ENCODE data around the gene CTNNA3.

Gene CTNNA3

GRCh38 chr10:66281327-66281726 is 1414.7 kb downstream of the CTNNA3 start:
- no peak overlapping the region for H3K4me3 ChIP-seq (ENCODE audit: low read depth, low read length)

- H3K4me3 ChIP-seq (ENCODE audit: low read depth, low read length), result no peak overlapping the region
Observed at GRCh38 chr10:66277481-66277880, 1418.5 kb downstream of the CTNNA3 start.

GRCh38 chr10:66273966-66274519 is 1422.0 kb downstream of the CTNNA3 start:
- no peak overlapping the region for H3K4me3 ChIP-seq (ENCODE audit: low read depth, low read length)

GRCh38 chr10:66265398-66265797 is 1430.6 kb downstream of the CTNNA3 start:
- no peak overlapping the region for H3K4me3 ChIP-seq (ENCODE audit: low read depth, low read length)

GRCh38 chr10:66259836-66260235 is 1436.2 kb downstream of the CTNNA3 start:
- H3K4me3 ChIP-seq (ENCODE audit: low read depth, low read length), result no peak overlapping the region

GRCh38 chr10:66258693-66259092 is 1437.3 kb downstream of the CTNNA3 start:
- H3K4me3 ChIP-seq (ENCODE audit: low read depth, low read length), result no peak overlapping the region

- H3K4me3 ChIP-seq (ENCODE audit: low read depth, low read length), result no peak overlapping the region
Observed at GRCh38 chr10:66257801-66258200, 1438.2 kb downstream of the CTNNA3 start.

- H3K4me3 ChIP-seq (ENCODE audit: low read depth, low read length), result no peak overlapping the region
Observed at GRCh38 chr10:66252986-66253385, 1443.0 kb downstream of the CTNNA3 start.

- H3K4me3 ChIP-seq (ENCODE audit: low read depth, low read length), result no peak overlapping the region
Observed at GRCh38 chr10:66246177-66246576, 1449.8 kb downstream of the CTNNA3 start.

- H3K4me3 ChIP-seq (ENCODE audit: low read depth, low read length), result no peak overlapping the region
Observed at GRCh38 chr10:66244953-66245352, 1451.0 kb downstream of the CTNNA3 start.

- no peak overlapping the region for H3K4me3 ChIP-seq (ENCODE audit: low read depth, low read length)
Observed at GRCh38 chr10:66242885-66243284, 1453.1 kb downstream of the CTNNA3 start.

- no peak overlapping the region for H3K4me3 ChIP-seq (ENCODE audit: low read depth, low read length)
Observed at GRCh38 chr10:66239062-66239461, 1456.9 kb downstream of the CTNNA3 start.

- H3K4me3 ChIP-seq (ENCODE audit: low read depth, low read length), result no peak overlapping the region
Observed at GRCh38 chr10:66238343-66238742, 1457.7 kb downstream of the CTNNA3 start.

- H3K4me3 ChIP-seq (ENCODE audit: low read depth, low read length), result no peak overlapping the region
Observed at GRCh38 chr10:66234872-66235271, 1461.1 kb downstream of the CTNNA3 start.

- no peak overlapping the region for H3K4me3 ChIP-seq (ENCODE audit: low read depth, low read length)
Observed at GRCh38 chr10:66228887-66229286, 1467.1 kb downstream of the CTNNA3 start.

GRCh38 chr10:66223656-66224055 is 1472.3 kb downstream of the CTNNA3 start:
- H3K4me3 ChIP-seq (ENCODE audit: low read depth, low read length), result no peak overlapping the region

- H3K4me3 ChIP-seq (ENCODE audit: low read depth, low read length), result no peak overlapping the region
Observed at GRCh38 chr10:66222462-66223046, 1473.4 kb downstream of the CTNNA3 start.

- no peak overlapping the region for H3K4me3 ChIP-seq (ENCODE audit: low read depth, low read length)
Observed at GRCh38 chr10:66218981-66219587, 1476.9 kb downstream of the CTNNA3 start.

GRCh38 chr10:66218289-66218688 is 1477.7 kb downstream of the CTNNA3 start:
- no peak overlapping the region for H3K4me3 ChIP-seq (ENCODE audit: low read depth, low read length)

GRCh38 chr10:66215920-66216319 is 1480.1 kb downstream of the CTNNA3 start:
- no peak overlapping the region for H3K4me3 ChIP-seq (ENCODE audit: low read depth, low read length)

GRCh38 chr10:66214721-66215404 is 1481.1 kb downstream of the CTNNA3 start:
- no peak overlapping the region for H3K4me3 ChIP-seq (ENCODE audit: low read depth, low read length)

- no peak overlapping the region for H3K4me3 ChIP-seq (ENCODE audit: low read depth, low read length)
Observed at GRCh38 chr10:66209025-66209424, 1487.0 kb downstream of the CTNNA3 start.

All from iPS-11a (cell line).